Transverse colon (tissue), 4 donors: ENCODE measurements around the gene ADM2. TPM values are rescaled to one million over a fixed set of nuclear protein-coding genes. Genes with fewer than 3 reads are reported as not detected.
A peak's percentile ranks its signal among the peaks of the same experiment; 100 is the strongest.
"Not testable (repeated sequence)": the region's sequence is repeated elsewhere in the genome, so short reads cannot be mapped to it uniquely, and the experiment has no call there.

Experiments used
- DNase-seq: peaks from one replicate; pipeline ENCODE4 v3.0.0-alpha.2; 2019
- H3K27ac ChIP-seq, 4 donors: fragments of 200-600 bp; sonication (generic); 2 replicates each; pipeline ENCODE4 v1.5.1; 2016 to 2018; ENCODE audit warnings: inconsistent platforms in 4 of 4
- H3K27me3 ChIP-seq: fragments of 200-600 bp; sonication (generic); 2 replicates; pipeline ENCODE4 v1.5.1; 2017; ENCODE audit warnings: inconsistent platforms
- H3K36me3 ChIP-seq, 4 donors: fragments of 200-600 bp; sonication (generic); 2 replicates each; pipeline ENCODE4 v1.5.1; 2017 to 2019; ENCODE audit warnings: inconsistent platforms in 4 of 4
- H3K4me1 ChIP-seq, 4 donors: fragments of 200-600 bp; sonication (generic); 2 replicates each; pipeline ENCODE4 v1.5.1; 2017 to 2020; ENCODE audit warnings: inconsistent platforms in 4 of 4
- H3K4me3 ChIP-seq, 4 donors: fragments of 200-600 bp; sonication (generic); 1 replicate in 1 of 4; 2 replicates in 3 of 4; pipeline versions ENCODE4 v1.5.1 to v1.6.1; 2017 to 2019; ENCODE audit warnings: inconsistent platforms in 4 of 4
- H3K9me3 ChIP-seq, 2 donors: fragments of 200-600 bp; sonication (generic); 2 replicates each; pipeline ENCODE4 v1.5.1; 2017 to 2019; ENCODE audit warnings: inconsistent platforms in 2 of 2
- EP300 ChIP-seq: sonication (generic); formaldehyde crosslinking; IDR thresholded peaks from one replicate; pipeline ENCODE4 v1.6.1; 2017; ENCODE audit warnings: antibody characterized with exemption, low read depth
- POLR2AphosphoS5 ChIP-seq, 3 donors: sonication (generic); formaldehyde crosslinking; IDR thresholded peaks; one replicate each; pipeline ENCODE4 v1.6.1; 2016; ENCODE audit warnings: antibody characterized with exemption in 3 of 3
- WGBS, 2 donors: methylation state at CpG; one replicate each; pipeline ENCODE4 v1.1.5; 2018; ENCODE audit warnings: low coverage in 1 of 2; 5-methylcytosine and 5-hydroxymethylcytosine counted together
- in situ Hi-C, 4 donors: fragments of 200-750 bp; cut with MboI; loops; one replicate each; pipeline versions ENCODE4 v1.15.0 to v1.15.1; 2017; ENCODE audit warnings: low sequenced_read_pairs in 3 of 4, low pct_ligation_motif_present in 1 of 4, low pct_unique_long_range_greater_than_20kb in 1 of 4
- intact Hi-C: fragments of 100-400 bp; cut with DNase I; formaldehyde crosslinking; loops from one replicate; pipeline ENCODE4 v1.15.1; 2023; ENCODE audit warnings: low total_unique reads
- total RNA-seq, 4 donors: library from RNA; depleted of rRNA; stranded (reverse); fragments of >200 nt; gene quantifications; one replicate each; pipeline ENCODE4 v1.1.0, GENCODE V29; 2016
- TF ChIP-seq, protein P1 (sequence below), 5 experiments: fragments of 200-600 bp in 3 of 5; fragments of 450-650 bp in 2 of 5; sonication (generic) in 3 of 5; IDR thresholded peaks; 1 replicate in 2 of 5; 2 replicates in 3 of 5; pipeline ENCODE4 v1.5.1; 2016 to 2017; ENCODE audit warnings: antibody characterized with exemption in 5 of 5, inconsistent platforms in 3 of 5, mild to moderate bottlenecking in 2 of 5, moderate library complexity in 1 of 5

The ADM2 gene
- total RNA-seq, 4 donors from 2014 or later = 0.75 to 5.4 (median 1.2) TPM

DNA sequence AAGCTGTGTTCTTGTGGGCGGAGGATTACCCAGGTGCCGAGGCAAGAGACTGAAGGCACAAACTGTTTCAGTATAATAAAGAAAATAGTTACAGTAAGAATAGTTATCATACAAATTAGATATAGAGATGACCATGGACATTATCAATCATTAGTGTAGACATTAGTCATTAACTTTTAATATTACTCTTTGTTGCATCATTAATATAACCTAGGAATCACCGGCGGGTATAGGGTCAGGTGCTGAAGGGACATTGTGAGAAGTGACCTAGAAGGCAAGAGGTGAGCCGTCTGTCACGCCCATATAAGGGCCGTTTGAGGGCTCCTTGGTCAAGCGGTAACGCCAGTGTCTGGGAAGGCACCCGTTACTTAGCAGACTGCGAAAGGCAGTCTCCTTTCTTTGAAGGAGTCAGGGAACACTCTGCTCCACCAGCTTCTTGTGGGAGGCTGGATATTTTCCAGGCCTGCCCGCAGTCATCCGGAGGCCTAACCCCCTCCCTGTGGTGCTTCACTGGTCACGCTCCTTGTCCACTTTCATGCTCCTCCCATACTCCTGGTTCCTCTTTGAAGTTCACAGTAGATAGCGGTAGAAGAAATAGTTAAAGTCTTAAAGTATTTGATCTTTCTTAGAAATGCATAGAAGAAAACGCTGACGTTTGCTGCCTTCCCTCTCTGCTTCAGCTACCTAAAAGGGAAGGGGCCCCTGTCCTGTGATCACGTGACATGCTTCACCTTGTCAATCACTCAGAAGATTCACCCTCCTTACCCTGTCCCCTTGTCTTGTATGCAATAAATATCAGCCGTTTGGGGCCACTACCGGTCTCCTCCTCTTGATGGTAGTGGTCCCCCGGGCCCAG lies 52.7 kb downstream of the ADM2 start:
- H3K36me3 ChIP-seq, intact Hi-C loops, H3K9me3 ChIP-seq, in situ Hi-C loops, H3K4me3 ChIP-seq: not testable (repeated sequence)
- WGBS, 2 donors = 57 to 58% methylated on average over 11 to 21 of the region's 21 CpGs
- peaks cover 15 to 58% (median 37%) of the 10 kb centered on the region in 4 donors for H3K4me1 ChIP-seq
- peak overlapping the region; percentile 20 to 94 (median 74) for H3K27ac ChIP-seq
- peak in 1 of 3 donors; percentile 45 for TF ChIP-seq POLR2AphosphoS5 (IDR thresholded peaks at IDR 0.05)
- peaks cover 13% of the 10 kb centered on the region for H3K27me3 ChIP-seq
- peak; percentile 43 for DNase-seq

- no peak for TF ChIP-seq POLR2AphosphoS5 (IDR thresholded peaks at IDR 0.05)
- no peak for TF ChIP-seq EP300
- TF ChIP-seq, protein P1, sequence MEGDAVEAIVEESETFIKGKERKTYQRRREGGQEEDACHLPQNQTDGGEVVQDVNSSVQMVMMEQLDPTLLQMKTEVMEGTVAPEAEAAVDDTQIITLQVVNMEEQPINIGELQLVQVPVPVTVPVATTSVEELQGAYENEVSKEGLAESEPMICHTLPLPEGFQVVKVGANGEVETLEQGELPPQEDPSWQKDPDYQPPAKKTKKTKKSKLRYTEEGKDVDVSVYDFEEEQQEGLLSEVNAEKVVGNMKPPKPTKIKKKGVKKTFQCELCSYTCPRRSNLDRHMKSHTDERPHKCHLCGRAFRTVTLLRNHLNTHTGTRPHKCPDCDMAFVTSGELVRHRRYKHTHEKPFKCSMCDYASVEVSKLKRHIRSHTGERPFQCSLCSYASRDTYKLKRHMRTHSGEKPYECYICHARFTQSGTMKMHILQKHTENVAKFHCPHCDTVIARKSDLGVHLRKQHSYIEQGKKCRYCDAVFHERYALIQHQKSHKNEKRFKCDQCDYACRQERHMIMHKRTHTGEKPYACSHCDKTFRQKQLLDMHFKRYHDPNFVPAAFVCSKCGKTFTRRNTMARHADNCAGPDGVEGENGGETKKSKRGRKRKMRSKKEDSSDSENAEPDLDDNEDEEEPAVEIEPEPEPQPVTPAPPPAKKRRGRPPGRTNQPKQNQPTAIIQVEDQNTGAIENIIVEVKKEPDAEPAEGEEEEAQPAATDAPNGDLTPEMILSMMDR (IDR thresholded peaks at IDR 0.05) = no peak
- Histone ChIP-seq H3K4me1 (peaks cover 22 to 60% (median 42%) of the 10 kb centered on the region in 4 donors), H3K4me3 (no peak overlapping the region), H3K36me3 (no peaks in the 10 kb centered on the region), H3K9me3 (no peaks in the 10 kb centered on the region), H3K27me3 (peaks cover 13% of the 10 kb centered on the region), H3K27ac (peak overlapping the region in 1 of 4 donors; percentile 16)
- intact Hi-C loops (no loop called here), in situ Hi-C loops (no loop called here)
- no peak for DNase-seq
- 81% methylated on average over 8 of the region's 8 CpGs; no CpG with 5 or more reads in 1 of the 2 donors for WGBS, 2 donors
These were observed 53.8 kb downstream of the ADM2 start for GRCh38 chr22:50535113-50535512.

Other genes starting within 250 kb of the ADM2 start
- gene TUBGCP6, start 236.5 kb upstream of the ADM2 start, total RNA-seq = 100 to 1,000 TPM in 1 of 4 donors, 10 to 100 TPM in 3; 43.8 to 110 (median 73.1) TPM
- gene HDAC10, start 230.3 kb upstream of the ADM2 start, total RNA-seq = 100 to 1,000 TPM in 2 of 4 donors, 10 to 100 TPM in 2; 66.8 to 618 (median 142) TPM
- gene MAPK12, start 219.9 kb upstream of the ADM2 start, total RNA-seq = 1 to 10 TPM; 1.1 to 9.4 (median 3.3) TPM
- gene MAPK11, start 211.2 kb upstream of the ADM2 start, total RNA-seq = 1 to 10 TPM; 1.6 to 6.4 (median 2.7) TPM
- gene PLXNB2, start 173.9 kb upstream of the ADM2 start, total RNA-seq = 100 to 1,000 TPM; 305 to 880 (median 460) TPM
- 10 to 100 TPM in 2 of 4 donors, 1 to 10 TPM in 2; 3.2 to 22.7 (median 8.3) TPM for gene DENND6B, start 154.5 kb upstream of the ADM2 start, total RNA-seq
- gene PPP6R2, start 138.2 kb upstream of the ADM2 start, total RNA-seq = 100 to 1,000 TPM in 1 of 4 donors, 10 to 100 TPM in 3; 62.1 to 151 (median 77.8) TPM
- gene SBF1, start 6.5 kb upstream of the ADM2 start, total RNA-seq = 100 to 1,000 TPM in 2 of 4 donors, 10 to 100 TPM in 2; 59.9 to 241 (median 108) TPM
- gene MIOX, start 5.3 kb downstream of the ADM2 start, total RNA-seq = not detected
- 100 to 1,000 TPM in 1 of 4 donors, 10 to 100 TPM in 3; 54.0 to 119 (median 79.9) TPM for gene LMF2, start 26.2 kb downstream of the ADM2 start, total RNA-seq
- 10 to 100 TPM; 26.5 to 64.7 (median 41.6) TPM for gene NCAPH2, start 26.7 kb downstream of the ADM2 start, total RNA-seq
- 10 to 100 TPM in 1 of 4 donors, 1 to 10 TPM in 2, not detected in 1; 5.1 to 63.6 (median 5.9) TPM for gene SCO2, start 44.1 kb downstream of the ADM2 start, total RNA-seq
- 10 to 100 TPM; 27.5 to 60.7 (median 32.2) TPM for gene TYMP, start 48.5 kb downstream of the ADM2 start, total RNA-seq
- gene KLHDC7B, start 64.4 kb downstream of the ADM2 start, total RNA-seq = 1 to 10 TPM in 1 of 4 donors, under 1 TPM in 2, not detected in 1; 0.14 to 1.5 (median 0.32) TPM
- gene SYCE3, start 81.4 kb downstream of the ADM2 start, total RNA-seq = not detected
- 100 to 1,000 TPM in 1 of 4 donors, 10 to 100 TPM in 3; 34.2 to 111 (median 37.6) TPM for gene CPT1B, start 96.9 kb downstream of the ADM2 start, total RNA-seq
- 100 to 1,000 TPM in 1 of 4 donors, 10 to 100 TPM in 3; 74.8 to 232 (median 86.1) TPM for gene CHKB, start 101.3 kb downstream of the ADM2 start, total RNA-seq
- 1 to 10 TPM; 1.1 to 3.4 (median 1.8) TPM for gene MAPK8IP2, start 119.2 kb downstream of the ADM2 start, total RNA-seq
- gene ARSA, start 146.6 kb downstream of the ADM2 start, total RNA-seq = 100 to 1,000 TPM in 2 of 4 donors, 10 to 100 TPM in 2; 81.2 to 253 (median 99.1) TPM
- gene SHANK3, start 191.3 kb downstream of the ADM2 start, total RNA-seq = 10 to 100 TPM in 1 of 4 donors, 1 to 10 TPM in 3; 2.7 to 30.3 (median 6.3) TPM